ENCODE measurements around the gene CACNA2D1. TPM values are rescaled to one million over a fixed set of nuclear protein-coding genes. Genes with fewer than 3 reads are reported as not detected.

The CACNA2D1 gene
- total and polyA plus RNA-seq, 9 of the 15 experiments (the other 6 are each of a cell fraction or from before 2014, with no cell fraction given), result 0.49 TPM; not detected in 8

DNA sequence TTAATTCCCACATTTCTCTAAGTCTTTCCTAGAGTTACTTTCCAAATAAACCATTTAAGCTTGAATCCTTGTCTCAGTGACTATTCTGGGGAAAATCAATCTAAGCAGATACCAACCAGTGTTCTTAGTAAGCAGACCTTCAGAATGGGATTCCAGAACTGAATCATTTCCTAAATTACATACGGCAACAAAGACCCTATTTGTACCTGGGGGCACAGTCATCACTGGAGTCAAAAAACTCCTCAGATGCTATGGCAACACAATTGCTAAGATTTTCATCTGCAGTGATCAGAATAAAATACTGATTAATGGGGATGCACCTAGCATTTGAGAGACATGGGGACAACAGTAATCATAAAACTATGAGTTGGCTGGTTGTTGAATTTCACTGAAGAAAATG is 389.0 kb downstream of the CACNA2D1 start (continued):
- TF ChIP-seq, protein P1, sequence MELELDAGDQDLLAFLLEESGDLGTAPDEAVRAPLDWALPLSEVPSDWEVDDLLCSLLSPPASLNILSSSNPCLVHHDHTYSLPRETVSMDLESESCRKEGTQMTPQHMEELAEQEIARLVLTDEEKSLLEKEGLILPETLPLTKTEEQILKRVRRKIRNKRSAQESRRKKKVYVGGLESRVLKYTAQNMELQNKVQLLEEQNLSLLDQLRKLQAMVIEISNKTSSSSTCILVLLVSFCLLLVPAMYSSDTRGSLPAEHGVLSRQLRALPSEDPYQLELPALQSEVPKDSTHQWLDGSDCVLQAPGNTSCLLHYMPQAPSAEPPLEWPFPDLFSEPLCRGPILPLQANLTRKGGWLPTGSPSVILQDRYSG (tag; conservative IDR thresholded peaks at IDR 0.05; ENCODE audit: low read depth), result no peak
- TF ChIP-seq NCOA1 (IDR thresholded peaks at IDR 0.05; ENCODE audit: low read depth) (no peak), MAFF (IDR thresholded peaks at IDR 0.05; ENCODE audit: low read length) (no peak)

DNA sequence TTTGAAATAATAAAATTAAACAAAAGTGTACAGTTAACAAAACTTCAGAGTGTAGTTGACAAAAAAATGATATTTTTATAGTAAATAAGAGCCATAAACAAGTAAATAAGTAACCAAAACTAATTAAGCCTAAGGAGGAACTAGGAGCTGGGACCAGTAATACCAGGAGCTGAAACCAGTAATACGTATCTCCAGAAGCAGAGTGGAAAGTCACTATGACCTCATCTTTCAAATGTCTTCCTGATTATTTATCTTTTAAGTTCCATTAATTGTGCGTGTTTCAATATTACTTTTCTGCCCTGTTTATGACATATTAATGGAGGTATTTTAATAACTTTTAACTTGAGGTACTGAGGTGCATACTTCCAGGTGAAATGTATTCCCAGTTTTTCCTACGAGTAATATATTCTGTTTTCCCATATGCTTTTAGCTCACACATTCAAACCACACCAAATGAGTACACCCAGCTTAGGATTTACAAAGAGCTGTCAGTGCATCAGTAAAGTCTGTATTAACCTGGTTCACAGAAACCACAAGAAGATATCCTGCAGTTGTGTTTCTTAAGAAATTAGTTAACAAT is 390.0 kb downstream of the CACNA2D1 start:
- in situ Hi-C loops (cut with MboI), result no loop called here
- Histone ChIP-seq H2AFZ (ENCODE audit: low read depth, low read length) (no peak overlapping the region), H3K27ac (ENCODE audit: extremely low read depth, low read depth, low read length) (no peak overlapping the region), H4K20me1 (replicated peaks; ENCODE audit: control insufficient read depth, insufficient read depth, low read length) (no peaks in the 10 kb centered on the region), H3K9ac (ENCODE audit: insufficient read depth in 1 of 2, low read depth in 2 of 2, low read length in 2 of 2) (no peak overlapping the region), H3K4me2 (ENCODE audit: insufficient read depth, low read length) (no peak overlapping the region), H3K27me3 (ENCODE audit: control insufficient read depth in 2 of 2, insufficient read depth in 2 of 2, low read length in 2 of 2) (no peaks in the 10 kb centered on the region), H3K36me3 (ENCODE audit: control insufficient read depth, insufficient read depth, low read length) (no peaks in the 10 kb centered on the region), H3K79me2 (ENCODE audit: control insufficient read depth, insufficient read depth, low read length) (no peaks in the 10 kb centered on the region), H3K4me3 (no peak overlapping the region), H3K4me1 (replicated peaks in 1 of 2; ENCODE audit: control insufficient read depth in 2 of 2, insufficient read depth in 2 of 2, low read length in 2 of 2) (no peaks in the 10 kb centered on the region), H3K9me3 (replicated peaks; ENCODE audit: control insufficient read depth, insufficient read depth, low read depth, low read length) (no peaks in the 10 kb centered on the region), H3K9me1 (ENCODE audit: control insufficient read depth, insufficient read depth, low read length) (no peaks in the 10 kb centered on the region)
- ChIA-PET CTCF (ENCODE audit: low intra/inter-chr PET ratio) (no interaction called here), POLR2A (no interaction called here)
- BruUV-seq (replicated peaks), result no TSS peak
- ATAC-seq (no peak), FAIRE-seq (no peak), DNase-seq (ENCODE audit: extremely low read depth in 1 of 4, low spot score in 3 of 4) (no peak)
- 5% methylated on average over 3 of the region's 3 CpGs for WGBS (ENCODE audit: insufficient coverage, low coverage, missing lambda C conversion rate)
- intact Hi-C loops (cut with micrococcal nuclease), result no loop called here
- TF ChIP-seq CBX2 (IDR thresholded peaks at IDR 0.05; ENCODE audit: insufficient read depth, low read length, poor library complexity, severe bottlenecking) (no peak), RBFOX2 (IDR thresholded peaks at IDR 0.05; ENCODE audit: low read depth, low read length) (no peak), ZNF253 (CRISPR knock-in tag; conservative IDR thresholded peaks at IDR 0.05) (no peak), LEF1 (IDR thresholded peaks at IDR 0.05) (no peak), SIX5 (IDR thresholded peaks at IDR 0.05; ENCODE audit: borderline replicate concordance in 1 of 2, insufficient read depth in 1 of 2, low read depth in 1 of 2, low read length in 2 of 2) (no peak), XRCC5 (IDR thresholded peaks at IDR 0.05; ENCODE audit: low read depth, low read length) (no peak), ZNF583 (CRISPR knock-in tag; IDR thresholded peaks at IDR 0.05) (no peak), HDAC2 (IDR thresholded peaks at IDR 0.05) (no peak), CHCHD3 (CRISPR knock-in tag; IDR thresholded peaks at IDR 0.05) (no peak), ARID1B (IDR thresholded peaks at IDR 0.05) (no peak), JUNB (CRISPR knock-in tag; conservative IDR thresholded peaks at IDR 0.05) (no peak)
- TF ChIP-seq, protein P2, sequence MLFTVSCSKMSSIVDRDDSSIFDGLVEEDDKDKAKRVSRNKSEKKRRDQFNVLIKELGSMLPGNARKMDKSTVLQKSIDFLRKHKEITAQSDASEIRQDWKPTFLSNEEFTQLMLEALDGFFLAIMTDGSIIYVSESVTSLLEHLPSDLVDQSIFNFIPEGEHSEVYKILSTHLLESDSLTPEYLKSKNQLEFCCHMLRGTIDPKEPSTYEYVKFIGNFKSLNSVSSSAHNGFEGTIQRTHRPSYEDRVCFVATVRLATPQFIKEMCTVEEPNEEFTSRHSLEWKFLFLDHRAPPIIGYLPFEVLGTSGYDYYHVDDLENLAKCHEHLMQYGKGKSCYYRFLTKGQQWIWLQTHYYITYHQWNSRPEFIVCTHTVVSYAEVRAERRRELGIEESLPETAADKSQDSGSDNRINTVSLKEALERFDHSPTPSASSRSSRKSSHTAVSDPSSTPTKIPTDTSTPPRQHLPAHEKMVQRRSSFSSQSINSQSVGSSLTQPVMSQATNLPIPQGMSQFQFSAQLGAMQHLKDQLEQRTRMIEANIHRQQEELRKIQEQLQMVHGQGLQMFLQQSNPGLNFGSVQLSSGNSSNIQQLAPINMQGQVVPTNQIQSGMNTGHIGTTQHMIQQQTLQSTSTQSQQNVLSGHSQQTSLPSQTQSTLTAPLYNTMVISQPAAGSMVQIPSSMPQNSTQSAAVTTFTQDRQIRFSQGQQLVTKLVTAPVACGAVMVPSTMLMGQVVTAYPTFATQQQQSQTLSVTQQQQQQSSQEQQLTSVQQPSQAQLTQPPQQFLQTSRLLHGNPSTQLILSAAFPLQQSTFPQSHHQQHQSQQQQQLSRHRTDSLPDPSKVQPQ (CRISPR knock-in tag; IDR thresholded peaks at IDR 0.05; ENCODE audit: borderline replicate concordance), result no peak
- TF ChIP-seq, protein P3, sequence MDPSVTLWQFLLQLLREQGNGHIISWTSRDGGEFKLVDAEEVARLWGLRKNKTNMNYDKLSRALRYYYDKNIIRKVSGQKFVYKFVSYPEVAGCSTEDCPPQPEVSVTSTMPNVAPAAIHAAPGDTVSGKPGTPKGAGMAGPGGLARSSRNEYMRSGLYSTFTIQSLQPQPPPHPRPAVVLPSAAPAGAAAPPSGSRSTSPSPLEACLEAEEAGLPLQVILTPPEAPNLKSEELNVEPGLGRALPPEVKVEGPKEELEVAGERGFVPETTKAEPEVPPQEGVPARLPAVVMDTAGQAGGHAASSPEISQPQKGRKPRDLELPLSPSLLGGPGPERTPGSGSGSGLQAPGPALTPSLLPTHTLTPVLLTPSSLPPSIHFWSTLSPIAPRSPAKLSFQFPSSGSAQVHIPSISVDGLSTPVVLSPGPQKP (CRISPR knock-in tag; IDR thresholded peaks at IDR 0.05), result no peak

Measured in K562 (cell line).